ENCODE data around the gene OPCML.

OPCML gene

DNA sequence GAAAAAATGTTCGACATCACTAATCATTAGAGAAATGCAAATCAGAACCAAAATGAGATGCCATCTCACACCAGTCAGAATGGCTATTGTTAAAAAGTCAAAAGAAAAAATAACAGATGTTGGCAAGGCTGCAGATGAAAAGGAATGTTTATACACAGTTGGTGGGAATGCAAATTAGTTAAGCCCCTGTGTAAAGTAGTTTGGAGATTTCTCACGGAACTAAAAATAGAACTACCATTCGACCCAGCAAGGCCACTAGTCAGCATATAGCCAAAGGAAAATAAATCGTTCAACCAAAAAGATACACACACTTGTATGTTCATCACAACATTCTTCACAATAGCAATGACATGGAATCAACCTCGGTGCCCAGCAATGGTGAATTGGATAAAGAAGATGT lies 503.2 kb downstream of the OPCML start:
- H3K4me3 ChIP-seq (ENCODE audit: control insufficient read depth, low read depth, low read length), result no peak overlapping the region
- no peak for DNase-seq (ENCODE audit: low read depth)
- TF ChIP-seq, protein P1, sequence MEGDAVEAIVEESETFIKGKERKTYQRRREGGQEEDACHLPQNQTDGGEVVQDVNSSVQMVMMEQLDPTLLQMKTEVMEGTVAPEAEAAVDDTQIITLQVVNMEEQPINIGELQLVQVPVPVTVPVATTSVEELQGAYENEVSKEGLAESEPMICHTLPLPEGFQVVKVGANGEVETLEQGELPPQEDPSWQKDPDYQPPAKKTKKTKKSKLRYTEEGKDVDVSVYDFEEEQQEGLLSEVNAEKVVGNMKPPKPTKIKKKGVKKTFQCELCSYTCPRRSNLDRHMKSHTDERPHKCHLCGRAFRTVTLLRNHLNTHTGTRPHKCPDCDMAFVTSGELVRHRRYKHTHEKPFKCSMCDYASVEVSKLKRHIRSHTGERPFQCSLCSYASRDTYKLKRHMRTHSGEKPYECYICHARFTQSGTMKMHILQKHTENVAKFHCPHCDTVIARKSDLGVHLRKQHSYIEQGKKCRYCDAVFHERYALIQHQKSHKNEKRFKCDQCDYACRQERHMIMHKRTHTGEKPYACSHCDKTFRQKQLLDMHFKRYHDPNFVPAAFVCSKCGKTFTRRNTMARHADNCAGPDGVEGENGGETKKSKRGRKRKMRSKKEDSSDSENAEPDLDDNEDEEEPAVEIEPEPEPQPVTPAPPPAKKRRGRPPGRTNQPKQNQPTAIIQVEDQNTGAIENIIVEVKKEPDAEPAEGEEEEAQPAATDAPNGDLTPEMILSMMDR (IDR thresholded peaks at IDR 0.05; ENCODE audit: control insufficient read depth, insufficient read depth, low read depth, low read length, missing control alignments), result no peak

DNA sequence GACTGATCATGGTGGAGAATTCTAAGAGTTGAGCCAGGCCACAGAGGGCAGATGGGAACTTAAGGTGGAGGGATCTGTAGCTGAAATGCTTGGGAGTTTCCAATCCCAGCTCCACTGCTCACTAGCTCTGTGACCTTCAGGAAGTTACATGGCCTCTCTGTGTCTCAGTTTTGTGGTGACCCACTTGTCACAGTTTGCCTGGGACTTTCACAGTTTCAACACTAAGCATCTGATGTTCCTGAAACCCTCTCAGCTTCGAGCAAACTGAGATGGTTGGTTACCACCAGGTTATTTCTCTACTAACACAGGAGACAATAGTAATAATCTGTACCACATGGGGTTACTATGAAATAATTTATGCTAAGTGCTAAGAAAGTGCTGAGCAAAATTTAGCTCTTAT lies 505.3 kb downstream of the OPCML start:
- DNase-seq (ENCODE audit: low read depth), result no peak
- TF ChIP-seq, protein P1 (IDR thresholded peaks at IDR 0.05; ENCODE audit: control insufficient read depth, insufficient read depth, low read depth, low read length, missing control alignments), result no peak
- no peak overlapping the region for H3K4me3 ChIP-seq (ENCODE audit: control insufficient read depth, low read depth, low read length)

GRCh38 chr11:133024301-133024700 lies 508.0 kb downstream of the OPCML start:
- TF ChIP-seq, protein P1 (IDR thresholded peaks at IDR 0.05; ENCODE audit: control insufficient read depth, insufficient read depth, low read depth, low read length, missing control alignments), result no peak
- DNase-seq (ENCODE audit: low read depth), result no peak

DNA sequence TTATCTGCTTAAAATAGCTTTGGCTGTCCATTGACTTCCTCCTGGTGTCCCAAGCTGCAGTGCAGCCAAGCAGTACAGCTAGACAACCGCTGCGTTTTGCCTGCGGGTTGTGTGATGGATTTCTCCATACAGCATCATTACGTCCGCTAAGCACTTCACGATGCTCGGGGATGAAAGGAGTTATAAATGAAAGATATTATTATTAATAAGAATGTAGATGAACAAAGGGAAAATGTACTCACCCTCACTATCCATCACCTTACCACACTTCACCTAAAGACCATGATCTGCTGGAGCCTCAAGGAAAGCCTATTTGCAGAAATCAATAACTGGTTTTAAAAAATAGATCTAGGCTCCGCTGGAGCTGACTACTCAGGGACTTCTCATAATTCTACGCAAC lies 509.1 kb downstream of the OPCML start:
- no peak for DNase-seq (ENCODE audit: low read depth)

More at GRCh38 chr11:133024301-133024700, 508.0 kb downstream of the OPCML start:
- H3K4me3 ChIP-seq (ENCODE audit: control insufficient read depth, low read depth, low read length), result no peak overlapping the region

GRCh38 chr11:133021553-133021952 lies 510.7 kb downstream of the OPCML start:
- TF ChIP-seq, protein P1 (IDR thresholded peaks at IDR 0.05; ENCODE audit: control insufficient read depth, insufficient read depth, low read depth, low read length, missing control alignments), result no peak
- no peak overlapping the region for H3K4me3 ChIP-seq (ENCODE audit: control insufficient read depth, low read depth, low read length)
- DNase-seq (ENCODE audit: low read depth), result no peak

More for the DNA sequence above, 509.1 kb downstream of the OPCML start:
- no peak overlapping the region for H3K4me3 ChIP-seq (ENCODE audit: control insufficient read depth, low read depth, low read length)
- TF ChIP-seq, protein P1 (IDR thresholded peaks at IDR 0.05; ENCODE audit: control insufficient read depth, insufficient read depth, low read depth, low read length, missing control alignments), result no peak

DNA sequence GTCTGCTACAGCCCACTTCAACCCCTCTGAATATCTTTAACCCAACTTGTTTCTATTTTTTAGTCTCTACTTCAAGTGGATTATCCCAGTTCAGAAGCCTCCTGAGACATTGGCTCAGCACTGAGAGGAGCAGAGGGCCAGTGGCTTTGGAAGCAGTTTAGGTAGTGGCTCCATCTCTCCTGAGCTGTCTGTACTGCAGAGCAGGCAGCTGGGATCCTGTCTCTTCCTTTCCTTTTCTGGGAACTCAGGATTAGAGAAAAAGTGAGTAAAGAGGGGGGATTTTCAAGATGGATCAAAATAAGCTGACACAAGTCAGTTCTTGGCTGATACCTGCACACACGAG lies 512.0 kb downstream of the OPCML start:
- DNase-seq (ENCODE audit: low read depth), result no peak
- H3K4me3 ChIP-seq (ENCODE audit: control insufficient read depth, low read depth, low read length), result no peak overlapping the region
- TF ChIP-seq, protein P1 (IDR thresholded peaks at IDR 0.05; ENCODE audit: control insufficient read depth, insufficient read depth, low read depth, low read length, missing control alignments), result no peak

Measured in AG09309 (cell line).